Karpas-422 (cell line): ENCODE measurements around the gene NHSL1. TPM values are rescaled to one million over a fixed set of nuclear protein-coding genes. Genes with fewer than 3 reads are reported as not detected.
A peak's percentile ranks its signal among the peaks of the same experiment; 100 is the strongest.

Source experiments
- DNase-seq: peaks from one replicate; pipeline ENCODE4 v3.0.0-alpha.2; 2015
- H2AFZ ChIP-seq: fragments of 200-600 bp; sonication (generic); 2 replicates; pipeline ENCODE4 v1.6.1; 2014; ENCODE audit warnings: antibody characterized with exemption, low read length, mixed read lengths
- H3K27ac ChIP-seq: fragments of 200-600 bp; sonication (generic); 2 replicates; pipeline ENCODE4 v1.5.1; 2014; ENCODE audit warnings: mild to moderate bottlenecking, low read length, moderate library complexity
- H3K27me3 ChIP-seq: fragments of 200-600 bp; sonication (generic); 2 replicates; pipeline ENCODE4 v1.6.1; 2014; ENCODE audit warnings: low read length, mixed read lengths
- H3K36me3 ChIP-seq: fragments of 200-600 bp; sonication (generic); 2 replicates; pipeline ENCODE4 v1.6.1; 2014; ENCODE audit warnings: low read length, mixed read lengths; ENCODE audit not compliant: insufficient read depth
- H3K4me1 ChIP-seq: fragments of 200-600 bp; sonication (generic); 2 replicates; pipeline ENCODE4 v1.6.1; 2014; ENCODE audit warnings: mild to moderate bottlenecking, low read length, mixed read lengths
- H3K4me2 ChIP-seq: fragments of 200-600 bp; sonication (generic); 2 replicates; pipeline ENCODE4 v1.6.1; 2014; ENCODE audit warnings: low read length, low read depth, mild to moderate bottlenecking; ENCODE audit not compliant: poor library complexity, severe bottlenecking
- H3K4me3 ChIP-seq: fragments of 200-600 bp; sonication (generic); 2 replicates; pipeline ENCODE4 v1.5.1; 2014; ENCODE audit warnings: mild to moderate bottlenecking, antibody characterized with exemption, low read length, mixed read lengths
- H3K79me2 ChIP-seq: fragments of 200-600 bp; sonication (generic); 2 replicates; pipeline ENCODE4 v1.6.1; 2014; ENCODE audit warnings: mild to moderate bottlenecking, low read length, mixed read lengths
- H3K9ac ChIP-seq: fragments of 200-600 bp; sonication (generic); 2 replicates; pipeline ENCODE4 v1.6.0; 2014; ENCODE audit warnings: low read length
- H3K9me2 ChIP-seq: fragments of 200-600 bp; sonication (generic), shearing (Covaris generic); replicated peaks from 2 replicates; pipeline ENCODE4 v1.6.0; 2014; ENCODE audit warnings: mild to moderate bottlenecking, low read length, moderate library complexity; ENCODE audit not compliant: insufficient read depth
- H3K9me3 ChIP-seq: fragments of 300-700, 200-600 bp; sonication (generic); 2 replicates; pipeline ENCODE4 v1.6.1; 2014; ENCODE audit warnings: low read length, mixed read lengths
- H4K20me1 ChIP-seq: fragments of 200-600 bp; sonication (generic); 2 replicates; pipeline ENCODE4 v1.6.1; 2014; ENCODE audit warnings: mild to moderate bottlenecking, antibody characterized with exemption, low read length, low read depth; ENCODE audit not compliant: insufficient read depth
- total RNA-seq: library from RNA; depleted of rRNA; stranded (reverse); fragments of >200 nt; shearing (Covaris generic); gene quantifications from 2 replicates; pipeline ENCODE4 v1.2.3, GENCODE V29; 2014; ENCODE audit warnings: low replicate concordance

Gene NHSL1
- total RNA-seq, 1 experiment from 2014 or later, result 2.6 TPM

DNA sequence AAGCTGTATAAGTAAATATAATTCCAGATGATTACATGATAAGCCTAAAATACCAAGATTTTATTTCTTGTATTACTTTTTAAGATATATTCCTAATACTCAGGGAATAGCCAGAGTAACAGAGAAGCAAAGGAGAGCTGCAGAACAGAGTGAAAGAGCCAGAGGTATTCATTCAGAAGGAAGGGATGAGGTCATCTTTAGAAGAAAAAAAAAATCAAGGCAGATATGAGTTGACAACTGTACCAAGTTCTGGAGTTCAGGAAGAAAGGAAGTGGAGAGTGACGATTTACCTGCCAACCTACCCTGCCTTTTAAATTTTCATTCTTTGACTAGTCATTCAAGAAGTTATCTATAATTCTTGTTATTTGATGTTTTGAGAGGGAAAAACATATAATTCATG is 28.8 kb upstream of the NHSL1 start:
- Histone ChIP-seq H3K27me3 (no peaks in the 10 kb centered on the region), H3K36me3 (no peaks in the 10 kb centered on the region), H2AFZ (no peak overlapping the region), H3K9me2 (no peaks in the 10 kb centered on the region), H4K20me1 (no peaks in the 10 kb centered on the region), H3K9ac (no peak overlapping the region), H3K27ac (no peak overlapping the region), H3K79me2 (no peaks in the 10 kb centered on the region), H3K9me3 (no peaks in the 10 kb centered on the region), H3K4me2 (no peak overlapping the region), H3K4me1 (peaks cover 12% of the 10 kb centered on the region), H3K4me3 (no peak overlapping the region)
- no peak for DNase-seq

DNA sequence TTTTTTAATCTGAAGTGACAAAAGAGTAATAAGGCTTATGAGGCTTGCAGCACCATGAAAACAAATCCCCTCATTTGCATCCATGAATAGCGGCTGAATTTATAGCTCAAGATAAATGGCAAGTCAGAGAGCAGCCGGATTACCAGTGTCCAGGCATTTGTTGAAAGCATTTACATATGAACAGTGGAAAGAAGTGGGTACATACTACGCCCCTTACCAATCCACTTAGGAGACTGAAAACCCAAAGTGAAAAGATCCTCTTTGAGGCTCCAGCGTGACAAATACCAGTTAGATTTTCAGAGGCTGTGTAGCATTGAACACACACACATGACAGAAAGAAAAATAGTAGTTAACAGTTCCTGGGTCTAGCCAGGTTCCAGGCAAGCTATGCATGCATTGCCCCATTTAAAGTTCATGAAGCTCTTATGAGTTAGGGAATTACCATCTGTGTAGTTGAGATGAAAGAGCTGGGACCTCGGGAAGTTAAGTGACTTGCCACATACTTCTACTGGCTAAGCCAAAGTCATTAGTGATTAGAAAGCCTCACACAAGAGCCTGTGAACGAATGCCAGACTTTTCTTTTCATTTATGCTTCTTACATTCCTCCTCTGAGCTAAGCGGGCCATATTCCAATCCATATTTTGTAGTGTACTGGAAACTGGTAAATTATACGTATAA is 28.3 kb upstream of the NHSL1 start:
- H3K9me2 ChIP-seq, result no peaks in the 10 kb centered on the region
- no peak for DNase-seq
- peaks cover 12% of the 10 kb centered on the region for H3K4me1 ChIP-seq
- no peak overlapping the region for H3K4me3 ChIP-seq
- no peak overlapping the region for H2AFZ ChIP-seq
- no peaks in the 10 kb centered on the region for H3K27me3 ChIP-seq
- H3K79me2 ChIP-seq, result no peaks in the 10 kb centered on the region
- H3K27ac ChIP-seq, result no peak overlapping the region
- no peaks in the 10 kb centered on the region for H3K36me3 ChIP-seq
- no peaks in the 10 kb centered on the region for H4K20me1 ChIP-seq
- H3K9me3 ChIP-seq, result no peaks in the 10 kb centered on the region
- peak overlapping the region; percentile 33 for H3K4me2 ChIP-seq
- H3K9ac ChIP-seq, result no peak overlapping the region

DNA sequence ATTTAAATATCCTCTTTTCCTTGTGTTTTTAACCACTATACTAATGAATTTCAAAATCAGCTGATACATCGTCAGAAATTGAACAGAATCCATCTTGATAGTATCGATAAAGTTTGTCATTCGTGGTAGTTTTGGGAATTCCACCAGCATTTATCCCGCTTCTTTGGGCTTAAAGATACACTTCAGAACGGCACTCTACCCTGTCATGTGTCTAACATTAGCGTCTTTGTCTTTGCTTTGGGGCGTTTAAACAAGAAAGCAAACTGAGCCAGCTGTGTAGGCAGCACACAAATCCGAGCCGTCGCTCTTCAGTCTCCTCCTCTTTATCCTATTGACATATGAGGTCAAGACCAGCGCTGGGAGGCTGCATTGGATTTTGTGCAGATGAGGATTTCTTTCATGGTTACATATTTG is 27.5 kb upstream of the NHSL1 start:
- peak overlapping the region; percentile 33 for H3K4me2 ChIP-seq
- no peak overlapping the region for H3K4me3 ChIP-seq
- H3K9me2 ChIP-seq, result no peaks in the 10 kb centered on the region
- no peak for DNase-seq
- no peak overlapping the region for H3K9ac ChIP-seq
- H3K4me1 ChIP-seq, result peaks cover 12% of the 10 kb centered on the region
- no peaks in the 10 kb centered on the region for H4K20me1 ChIP-seq
- no peaks in the 10 kb centered on the region for H3K9me3 ChIP-seq
- no peak overlapping the region for H2AFZ ChIP-seq
- no peaks in the 10 kb centered on the region for H3K27me3 ChIP-seq
- no peak overlapping the region for H3K27ac ChIP-seq
- H3K79me2 ChIP-seq, result no peaks in the 10 kb centered on the region
- no peaks in the 10 kb centered on the region for H3K36me3 ChIP-seq

DNA sequence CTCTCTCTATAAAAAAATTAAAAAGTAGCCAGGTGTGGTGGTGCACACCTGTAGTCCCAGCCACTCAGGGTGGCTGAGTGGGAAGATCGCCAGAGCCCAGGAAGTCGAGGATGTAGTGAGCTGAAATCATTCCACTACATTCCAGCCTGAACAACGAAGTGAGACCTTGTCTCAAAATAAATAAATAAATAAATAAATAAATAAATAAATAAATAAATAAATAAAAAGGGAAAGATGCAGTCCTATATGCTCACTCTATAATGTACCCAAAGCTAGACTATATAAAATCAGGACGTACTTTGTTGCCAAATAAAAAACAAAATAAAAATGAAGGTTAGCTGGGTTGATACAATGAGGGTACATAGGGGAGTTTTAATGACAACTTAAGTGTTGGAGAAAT is 26.1 kb upstream of the NHSL1 start:
- Histone ChIP-seq H3K9ac (no peak overlapping the region), H3K36me3 (no peaks in the 10 kb centered on the region), H3K4me1 (peaks cover 12% of the 10 kb centered on the region), H3K9me2 (no peaks in the 10 kb centered on the region), H3K27me3 (no peaks in the 10 kb centered on the region), H3K4me2 (no peak overlapping the region), H3K27ac (no peak overlapping the region), H4K20me1 (no peaks in the 10 kb centered on the region), H2AFZ (no peak overlapping the region), H3K4me3 (no peak overlapping the region), H3K9me3 (no peaks in the 10 kb centered on the region), H3K79me2 (no peaks in the 10 kb centered on the region)
- no peak for DNase-seq

DNA sequence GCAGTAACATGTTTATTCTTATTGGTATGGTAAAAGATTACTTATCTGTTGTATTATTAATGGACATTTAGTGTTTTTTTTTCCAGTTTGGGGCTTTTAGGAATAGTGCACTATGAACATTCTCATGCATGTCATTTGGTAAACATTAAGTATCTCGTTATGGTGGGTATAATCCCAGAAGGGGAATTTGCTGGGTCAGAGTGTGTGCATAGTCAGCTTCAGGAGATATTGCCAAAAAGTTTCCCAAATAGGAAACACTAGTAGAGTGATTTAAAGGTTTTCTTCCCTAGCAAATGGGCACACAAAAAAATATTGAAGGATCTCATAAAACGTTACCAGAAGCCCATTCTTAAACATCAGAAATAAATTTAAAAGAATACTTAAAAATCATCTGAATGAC is 25.2 kb upstream of the NHSL1 start:
- H3K79me2 ChIP-seq, result no peaks in the 10 kb centered on the region
- no peak overlapping the region for H3K27ac ChIP-seq
- H3K4me2 ChIP-seq, result no peak overlapping the region
- no peak overlapping the region for H2AFZ ChIP-seq
- H3K4me3 ChIP-seq, result no peak overlapping the region
- H3K4me1 ChIP-seq, result peaks cover 12% of the 10 kb centered on the region
- no peaks in the 10 kb centered on the region for H3K9me3 ChIP-seq
- no peak for DNase-seq
- no peaks in the 10 kb centered on the region for H3K9me2 ChIP-seq
- no peak overlapping the region for H3K9ac ChIP-seq
- H3K27me3 ChIP-seq, result no peaks in the 10 kb centered on the region
- H3K36me3 ChIP-seq, result no peaks in the 10 kb centered on the region
- no peaks in the 10 kb centered on the region for H4K20me1 ChIP-seq

DNA sequence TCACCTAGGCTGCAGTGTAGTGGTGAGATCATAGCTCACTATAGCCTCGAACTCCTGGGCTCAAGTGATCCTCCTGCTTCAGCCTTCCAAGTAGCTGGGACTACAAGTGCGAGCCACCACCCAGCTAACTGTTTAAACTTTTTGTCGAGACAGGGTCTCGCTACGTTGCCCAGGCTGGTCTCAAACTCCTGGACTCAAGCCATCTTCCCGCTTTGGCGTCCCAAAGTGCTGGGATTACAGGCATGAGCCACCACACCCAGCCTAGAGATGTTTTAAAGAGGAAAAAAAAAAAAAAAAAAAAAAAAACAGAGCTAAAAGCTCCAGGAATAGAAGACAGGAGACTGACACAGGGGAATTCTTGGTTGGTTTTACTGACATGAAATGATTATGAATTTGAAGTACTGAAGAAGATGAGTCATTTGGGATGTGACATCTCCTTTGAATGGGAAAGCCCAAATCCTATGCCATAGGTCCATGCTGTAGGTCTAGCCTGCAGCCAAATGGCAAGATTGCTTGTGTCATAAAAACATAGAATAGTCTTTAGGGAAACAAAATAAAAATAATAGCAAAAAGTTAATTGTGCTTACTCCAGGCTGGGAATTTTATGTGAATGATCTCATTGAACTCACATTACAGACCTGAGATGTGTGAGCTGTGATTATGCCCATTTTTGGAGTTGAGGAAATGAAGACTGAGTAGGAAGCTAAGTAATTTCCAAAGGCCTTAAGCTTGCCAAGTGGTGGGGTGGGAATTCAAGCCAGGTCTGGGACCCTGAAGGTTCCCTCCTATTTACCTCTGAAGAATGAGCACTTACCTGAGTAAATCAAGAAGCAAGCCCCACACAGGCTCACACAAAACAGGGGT is 24.3 kb upstream of the NHSL1 start:
- no peaks in the 10 kb centered on the region for H3K36me3 ChIP-seq
- DNase-seq, result no peak
- no peaks in the 10 kb centered on the region for H3K9me3 ChIP-seq
- H3K27me3 ChIP-seq, result no peaks in the 10 kb centered on the region
- no peak overlapping the region for H3K27ac ChIP-seq
- no peak overlapping the region for H3K4me3 ChIP-seq
- H3K4me2 ChIP-seq, result no peak overlapping the region
- peaks cover 12% of the 10 kb centered on the region for H3K4me1 ChIP-seq
- H3K9me2 ChIP-seq, result no peaks in the 10 kb centered on the region
- H3K79me2 ChIP-seq, result no peaks in the 10 kb centered on the region
- no peaks in the 10 kb centered on the region for H4K20me1 ChIP-seq
- H2AFZ ChIP-seq, result no peak overlapping the region
- H3K9ac ChIP-seq, result no peak overlapping the region

DNA sequence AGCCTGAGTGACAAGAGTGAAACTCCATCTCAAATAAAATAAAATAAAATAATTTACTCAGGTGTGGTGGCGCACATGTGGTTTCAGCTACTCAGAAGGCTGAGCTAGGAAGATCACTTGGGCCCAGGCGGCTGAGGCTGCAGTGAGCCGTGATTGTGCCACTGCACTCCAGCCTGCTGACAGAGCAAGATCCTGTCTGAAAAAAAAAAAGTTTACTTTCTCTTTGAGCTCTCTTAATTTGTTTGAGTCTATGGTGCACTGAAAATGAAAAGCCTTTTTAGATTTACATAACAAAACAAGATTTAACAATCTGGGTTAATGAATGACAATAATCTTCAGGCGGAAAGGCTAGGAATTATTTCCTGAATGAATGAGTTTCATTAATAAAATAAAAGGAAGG is 23.3 kb upstream of the NHSL1 start:
- no peaks in the 10 kb centered on the region for H3K79me2 ChIP-seq
- no peak overlapping the region for H3K27ac ChIP-seq
- no peaks in the 10 kb centered on the region for H3K9me3 ChIP-seq
- H3K27me3 ChIP-seq, result no peaks in the 10 kb centered on the region
- no peak overlapping the region for H3K4me3 ChIP-seq
- H4K20me1 ChIP-seq, result no peaks in the 10 kb centered on the region
- DNase-seq, result no peak
- no peak overlapping the region for H2AFZ ChIP-seq
- H3K9me2 ChIP-seq, result no peaks in the 10 kb centered on the region
- H3K36me3 ChIP-seq, result no peaks in the 10 kb centered on the region
- peaks cover 9% of the 10 kb centered on the region for H3K4me1 ChIP-seq
- H3K9ac ChIP-seq, result no peak overlapping the region
- H3K4me2 ChIP-seq, result no peak overlapping the region

DNA sequence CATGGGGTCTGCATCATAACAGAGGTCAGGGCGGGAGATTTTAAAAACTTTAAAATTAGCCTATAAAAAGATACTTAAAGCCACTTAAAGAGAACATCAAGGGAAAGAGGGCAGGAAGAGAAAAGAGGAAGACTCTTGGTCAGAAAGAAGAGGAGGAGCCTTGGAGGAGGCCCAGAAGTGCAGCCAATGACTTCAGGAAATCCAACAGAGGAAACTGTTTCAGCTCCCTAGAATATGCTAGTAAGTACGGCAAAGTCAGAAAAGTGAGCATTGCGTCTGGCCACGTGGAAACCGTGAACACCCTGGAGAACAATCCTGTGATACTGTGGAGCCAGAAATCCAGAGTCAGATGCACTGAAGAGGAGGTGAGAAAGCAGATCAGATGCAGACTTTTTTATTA is 22.5 kb upstream of the NHSL1 start:
- H3K79me2 ChIP-seq, result no peaks in the 10 kb centered on the region
- no peak overlapping the region for H2AFZ ChIP-seq
- no peak overlapping the region for H3K4me3 ChIP-seq

More for the DNA sequence above, 22.5 kb upstream of the NHSL1 start:
- Histone ChIP-seq H3K9me2 (no peaks in the 10 kb centered on the region), H4K20me1 (no peaks in the 10 kb centered on the region), H3K4me1 (peaks cover 1% of the 10 kb centered on the region), H3K9ac (no peak overlapping the region), H3K27ac (no peak overlapping the region), H3K36me3 (no peaks in the 10 kb centered on the region), H3K4me2 (no peak overlapping the region), H3K9me3 (no peaks in the 10 kb centered on the region), H3K27me3 (no peaks in the 10 kb centered on the region)
- no peak for DNase-seq
